Activated T-cell treated with anti-CD3 and anti-CD28 coated beads for 1 hour (primary cell): ENCODE data around the gene KRTAP10-8.
A peak's percentile ranks its signal among the peaks of the same experiment; 100 is the strongest.
"Not testable (repeated sequence)": the region's sequence is repeated elsewhere in the genome, so short reads cannot be mapped to it uniquely, and the experiment has no call there.

Experiments used
- DNase-seq: peaks from one replicate; pipeline ENCODE4 v3.0.0-alpha.2; 2020; ENCODE audit warnings: low read depth

Gene KRTAP10-8

GRCh38 chr21:44646366-44647221 is 34.7 kb downstream of the KRTAP10-8 start, which contains the start of gene KRTAP10-11:
TSS of gene KRTAP10-11 (plus strand) at chr21:44646414. CDS start at chr21:44646459, 45 bp downstream.
- DNase-seq: not testable (repeated sequence)

GRCh38 chr21:44647222-44647552 is 35.3 kb downstream of the KRTAP10-8 start:
- DNase-seq: no peak

GRCh38 chr21:44648557-44649311 is 36.9 kb downstream of the KRTAP10-8 start:
- no peak for DNase-seq

DNA sequence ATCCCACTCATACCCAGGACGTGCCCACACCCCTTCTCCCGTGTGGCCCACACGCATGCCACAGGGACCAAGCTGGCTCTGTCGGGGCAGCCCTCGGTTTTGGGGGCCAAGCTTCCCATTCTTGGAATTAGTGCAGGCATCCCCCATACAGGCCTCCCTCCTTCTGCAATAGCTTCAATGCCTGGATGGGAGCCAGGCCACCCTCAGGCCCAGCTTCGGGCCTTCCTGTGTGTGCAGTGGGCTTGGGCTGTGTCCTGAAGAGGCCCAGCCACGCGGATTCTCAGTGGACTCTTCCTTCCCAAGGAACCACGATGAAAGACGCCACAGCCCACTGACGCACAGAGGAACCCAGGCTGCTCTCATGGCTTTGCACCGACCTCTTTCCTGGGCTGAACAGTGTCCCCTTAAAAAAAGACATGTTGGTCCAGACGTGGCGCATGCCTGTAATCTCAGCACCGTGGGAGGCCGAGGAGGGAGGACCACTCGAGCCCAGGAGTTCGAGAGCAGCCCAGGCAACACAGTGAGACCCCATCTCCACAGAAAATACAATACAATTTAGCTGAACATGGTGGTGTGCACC is 37.7 kb downstream of the KRTAP10-8 start:
- no peak for DNase-seq

DNA sequence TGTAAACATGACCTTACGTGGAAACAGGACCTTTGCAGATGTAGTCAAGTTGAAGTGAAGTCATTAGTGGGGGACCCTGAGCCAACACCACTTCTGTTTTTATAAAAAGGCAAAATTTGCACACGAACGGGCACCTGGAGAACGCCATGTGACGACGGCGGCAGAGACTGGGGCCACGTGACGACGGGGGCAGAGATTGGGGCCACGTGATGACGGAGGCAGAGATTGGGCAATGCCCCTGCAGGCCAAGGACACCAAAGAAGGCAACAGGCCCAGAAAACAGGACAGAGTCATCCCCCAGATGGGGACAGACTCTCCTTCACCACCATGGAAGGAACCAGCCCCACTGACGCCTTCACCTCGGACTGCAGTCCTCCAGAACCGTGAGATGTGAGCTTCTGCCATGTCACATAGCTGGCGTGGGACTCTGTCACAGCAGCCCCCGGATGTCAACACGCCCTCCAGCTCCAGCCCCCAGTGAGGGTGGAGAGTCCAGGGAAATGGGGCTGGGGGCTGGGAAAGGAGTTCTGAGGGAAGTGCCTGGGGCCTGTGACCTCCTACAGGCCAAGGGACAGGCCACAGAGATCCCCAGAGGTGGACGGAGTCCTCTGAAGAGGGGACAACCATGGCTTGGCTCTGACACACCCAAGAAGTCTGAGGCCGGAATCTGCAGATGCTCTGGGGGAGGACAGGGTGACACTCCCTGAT is 38.5 kb downstream of the KRTAP10-8 start:
- no peak for DNase-seq

DNA sequence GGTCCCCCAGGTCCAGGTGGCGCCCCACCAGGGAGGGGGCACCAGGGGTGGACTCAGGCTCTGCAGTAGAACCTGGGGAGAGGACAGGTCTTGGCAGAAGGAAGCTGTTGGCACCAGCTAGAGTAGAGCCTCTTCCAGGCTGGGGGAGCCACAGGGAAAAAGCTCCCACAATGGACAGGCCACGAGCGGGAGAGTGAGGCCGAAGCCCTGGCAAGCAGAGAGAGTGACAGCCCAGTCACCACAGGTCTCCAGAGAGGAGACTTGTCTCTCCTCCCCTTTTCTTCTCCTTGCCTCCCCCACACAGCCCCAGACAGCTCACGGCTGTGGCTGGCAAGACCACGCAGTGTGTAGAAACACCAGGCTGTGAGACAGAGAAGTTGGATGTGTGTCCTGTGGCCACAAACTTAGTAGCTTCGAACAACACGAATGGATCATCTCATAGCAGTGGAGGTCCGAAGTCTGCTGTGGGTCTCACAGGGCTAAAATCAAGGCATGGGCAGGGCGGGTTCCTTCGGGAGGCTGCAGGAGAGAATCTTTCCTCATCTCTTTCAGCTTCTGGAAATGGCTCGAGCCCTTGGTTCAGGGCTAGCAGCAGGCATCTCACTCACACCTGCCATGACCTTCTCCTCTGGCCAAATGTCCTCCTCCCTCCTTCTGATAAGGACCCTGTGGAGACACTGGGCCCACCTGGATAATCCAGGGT is 39.2 kb downstream of the KRTAP10-8 start:
- no peak for DNase-seq

GRCh38 chr21:44653123-44653522 is 41.2 kb downstream of the KRTAP10-8 start:
- DNase-seq: no peak

GRCh38 chr21:44653656-44654575 is 42.0 kb downstream of the KRTAP10-8 start:
- DNase-seq: peak; percentile 22

- DNase-seq: no peak
Observed at GRCh38 chr21:44654576-44655175, 42.8 kb downstream of the KRTAP10-8 start, which contains the start of gene KRTAP12-4. TSS of gene KRTAP12-4 (minus strand) at chr21:44654659. CDS start at chr21:44654614, 45 bp downstream.

GRCh38 chr21:44656868-44657267 is 45.0 kb downstream of the KRTAP10-8 start:
- no peak for DNase-seq

- peak; percentile 19 for DNase-seq
Observed at GRCh38 chr21:44657635-44658540, 46.0 kb downstream of the KRTAP10-8 start, which contains the start of gene KRTAP12-3. TSS of gene KRTAP12-3 (plus strand) at chr21:44657932. CDS start at chr21:44657980, 48 bp downstream.

- no peak for DNase-seq
Observed at GRCh38 chr21:44658541-44658910, 46.6 kb downstream of the KRTAP10-8 start.

GRCh38 chr21:44658913-44659595 is 47.2 kb downstream of the KRTAP10-8 start:
- DNase-seq: no peak

GRCh38 chr21:44661567-44661966 is 49.7 kb downstream of the KRTAP10-8 start:
- not testable (repeated sequence) for DNase-seq
